ENCODE results near the gene PCBP2.
A peak's percentile ranks its signal among the peaks of the same experiment; 100 is the strongest.
"Not testable (repeated sequence)": the region's sequence is repeated elsewhere in the genome, so short reads cannot be mapped to it uniquely, and the experiment has no call there.

PCBP2 gene

DNA sequence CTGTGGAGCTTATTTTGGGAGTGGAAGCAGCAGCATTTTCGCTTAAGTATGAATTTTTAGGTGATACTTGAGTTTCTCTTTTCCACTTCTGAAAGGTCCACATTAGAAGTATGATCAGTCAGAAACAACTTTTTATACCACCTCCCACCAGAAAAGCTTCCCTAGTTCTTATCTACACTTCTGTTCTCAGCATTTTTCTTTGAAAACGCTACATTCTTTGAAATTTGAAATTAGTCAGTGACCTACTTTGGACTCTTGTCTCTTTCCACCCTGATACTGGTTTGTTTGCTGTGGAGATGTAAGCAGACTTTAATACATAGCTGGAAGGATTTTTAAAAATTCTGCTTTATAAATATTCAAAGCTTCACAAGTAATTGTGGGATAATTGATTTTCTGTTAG, 22.2 kb downstream of the PCBP2 start:
- DNase-seq = no peak

DNA sequence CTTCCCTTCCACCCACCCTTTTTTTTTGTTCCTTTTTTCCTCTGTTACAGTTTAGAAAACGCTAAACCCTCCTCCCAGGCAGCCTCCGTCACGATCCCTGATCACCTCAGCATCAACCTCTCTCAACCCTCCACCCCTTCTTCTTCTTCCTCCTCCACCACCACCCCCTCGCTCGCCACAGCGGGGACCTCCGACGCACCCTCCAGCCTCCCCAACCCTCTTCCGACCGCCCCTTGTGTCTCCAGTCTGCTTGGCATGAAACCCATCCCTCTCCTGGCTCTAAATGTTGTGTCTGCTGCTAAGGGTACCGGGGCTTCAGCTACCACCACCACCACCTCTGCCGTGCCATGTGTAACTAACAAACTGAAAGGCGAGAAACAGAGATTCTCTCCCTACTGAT, 22.9 kb downstream of the PCBP2 start:
- no peak for DNase-seq

DNA sequence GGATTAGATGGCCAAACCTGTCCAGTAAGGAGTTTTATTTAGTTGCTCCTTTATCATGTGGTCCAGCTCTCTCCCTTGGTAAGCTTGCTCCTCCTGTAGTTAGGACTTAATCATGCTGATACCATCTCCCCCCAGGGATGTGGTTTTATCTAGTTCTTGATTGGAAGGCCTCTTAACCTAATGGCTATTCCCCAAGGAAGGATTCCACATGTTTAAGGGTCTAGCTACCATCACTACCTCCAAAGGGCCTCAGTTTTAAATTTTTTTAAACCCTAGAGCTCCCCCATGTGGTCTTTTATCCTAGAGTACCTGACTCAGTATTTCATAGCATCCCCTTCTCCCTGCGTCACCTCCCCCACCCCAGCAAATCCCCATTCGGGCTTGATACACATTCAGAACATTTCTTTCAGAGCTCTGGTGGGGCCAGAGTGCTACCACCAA, 24.9 kb downstream of the PCBP2 start:
- no peak for DNase-seq

DNA sequence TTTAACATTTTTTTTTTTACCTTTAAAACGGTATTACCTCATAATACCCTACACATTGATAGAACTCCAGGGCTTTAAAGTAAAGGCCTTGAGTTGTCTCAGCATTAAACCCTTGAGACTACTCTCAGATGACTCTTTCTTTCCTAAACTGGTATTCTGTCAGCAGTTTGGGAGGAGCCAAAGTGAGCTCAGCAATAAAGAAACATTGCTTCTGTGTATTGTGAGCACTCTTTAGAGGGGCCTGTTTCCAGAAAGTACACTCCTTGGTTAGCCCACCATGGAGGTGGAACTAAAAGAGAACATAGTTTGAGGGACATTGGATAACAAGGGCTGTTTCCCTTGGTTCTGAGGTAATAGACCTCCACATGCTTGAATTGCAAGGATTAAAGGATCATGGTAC, 27.0 kb downstream of the PCBP2 start:
- DNase-seq = no peak

DNA sequence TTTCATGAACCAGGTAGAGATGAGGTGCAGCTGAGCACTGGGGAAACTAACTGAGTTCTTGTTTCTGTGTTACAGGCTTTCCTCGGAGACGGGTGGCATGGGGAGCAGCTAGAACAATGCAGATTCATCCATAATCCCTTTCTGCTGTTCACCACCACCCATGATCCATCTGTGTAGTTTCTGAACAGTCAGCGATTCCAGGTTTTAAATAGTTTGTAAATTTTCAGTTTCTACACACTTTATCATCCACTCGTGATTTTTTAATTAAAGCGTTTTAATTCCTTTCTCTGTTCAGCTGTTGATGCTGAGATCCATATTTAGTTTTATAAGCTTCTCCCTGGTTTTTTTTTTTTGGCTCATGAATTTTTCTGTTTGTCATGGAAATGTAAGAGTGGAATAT, 27.4 kb downstream of the PCBP2 start:
- DNase-seq = no peak

DNA sequence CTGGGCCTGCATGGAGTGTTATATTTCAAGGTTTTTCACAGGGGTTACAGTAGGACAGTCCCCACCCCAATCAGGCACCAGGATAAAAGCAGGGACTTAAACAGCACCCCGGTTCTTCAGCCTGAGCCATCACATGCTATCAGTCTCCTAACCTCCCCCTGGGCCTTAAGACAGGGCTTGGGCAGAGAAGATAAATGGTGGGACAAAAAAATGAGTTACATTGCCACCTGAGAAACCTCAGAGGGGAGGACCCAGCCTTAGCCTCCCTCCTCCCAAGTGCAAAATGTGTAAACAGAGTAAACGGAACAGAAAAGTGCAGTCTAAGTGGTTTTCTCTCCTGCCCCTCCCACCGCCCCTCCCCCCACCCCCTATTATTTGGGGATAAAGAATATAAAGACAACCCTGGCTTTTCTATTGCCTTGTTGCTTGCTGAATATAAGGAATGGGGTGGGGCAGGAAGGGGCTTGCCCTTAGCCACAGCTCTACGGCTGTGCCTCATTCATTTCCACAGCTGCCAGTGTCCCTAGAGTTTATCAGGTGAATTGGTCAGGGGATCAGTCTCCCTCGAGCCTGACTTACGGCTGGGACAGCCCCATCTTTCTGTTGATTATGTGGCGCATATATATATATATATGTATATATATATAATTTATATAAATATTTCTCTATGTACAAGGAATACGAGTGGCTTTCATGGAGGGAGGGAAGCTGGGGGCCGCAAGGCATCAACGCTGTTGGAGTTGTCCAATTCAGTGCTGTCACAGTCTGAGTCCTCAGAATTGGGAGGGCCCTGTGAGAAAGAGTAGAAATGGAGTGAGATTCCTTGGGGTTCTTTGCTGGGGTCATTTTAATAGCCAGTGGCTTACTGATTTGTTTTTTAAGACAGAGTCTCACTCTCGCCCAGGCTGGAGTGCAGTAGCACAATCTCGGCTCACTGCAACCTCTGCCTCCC, 28.9 kb downstream of the PCBP2 start:
- no peak for DNase-seq

DNA sequence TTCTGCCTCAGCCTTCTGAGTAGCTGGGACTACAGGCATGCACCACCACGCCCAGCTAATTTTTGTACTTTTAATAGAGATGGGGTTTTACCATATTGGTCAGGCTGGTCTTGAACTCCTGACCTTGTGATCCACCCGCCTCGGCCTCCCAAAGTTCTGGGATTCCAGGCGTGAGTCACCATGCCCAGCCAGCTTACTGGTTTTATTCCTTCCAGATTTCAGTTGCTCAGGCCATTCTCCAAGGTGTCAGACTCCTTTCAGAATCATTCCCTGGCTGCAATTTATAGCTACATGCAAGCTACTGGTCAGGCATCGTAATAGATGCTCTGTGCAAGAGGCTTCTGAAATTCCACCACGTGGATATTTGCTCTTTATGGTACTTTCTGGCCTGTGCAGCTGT, 29.6 kb downstream of the PCBP2 start:
- not testable (repeated sequence) for DNase-seq

DNA sequence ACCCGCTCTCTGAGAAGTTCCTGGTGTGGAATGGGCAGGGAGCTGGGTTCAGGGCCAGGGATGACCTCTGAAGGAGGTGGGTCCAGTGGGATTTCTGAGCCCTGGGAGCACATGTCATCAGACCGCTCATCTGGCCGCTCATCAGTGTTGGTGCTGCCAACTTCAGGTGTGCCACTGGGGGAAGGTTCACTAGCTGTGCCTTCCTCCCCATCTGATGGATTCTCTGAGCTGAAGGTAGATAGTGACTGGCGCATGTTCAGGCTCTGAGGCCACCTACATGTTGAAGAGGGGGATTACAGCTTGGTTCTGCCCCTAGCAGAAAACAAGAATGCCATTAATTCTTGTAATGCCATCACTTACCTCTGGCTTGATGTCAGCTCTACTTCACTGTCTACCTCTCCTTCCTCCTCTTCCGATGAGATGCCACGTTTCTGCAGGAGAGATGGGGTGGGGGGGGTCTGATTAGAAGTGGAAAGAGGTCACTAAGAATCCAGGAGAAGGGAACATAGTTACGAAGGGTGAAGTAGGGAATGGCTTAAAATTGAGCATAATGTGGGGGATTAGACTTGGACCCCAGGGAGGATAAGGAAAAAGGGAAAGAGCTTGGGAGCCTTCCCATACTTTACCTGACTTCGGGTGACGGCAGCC, 30.2 kb downstream of the PCBP2 start:
- DNase-seq = no peak

DNA sequence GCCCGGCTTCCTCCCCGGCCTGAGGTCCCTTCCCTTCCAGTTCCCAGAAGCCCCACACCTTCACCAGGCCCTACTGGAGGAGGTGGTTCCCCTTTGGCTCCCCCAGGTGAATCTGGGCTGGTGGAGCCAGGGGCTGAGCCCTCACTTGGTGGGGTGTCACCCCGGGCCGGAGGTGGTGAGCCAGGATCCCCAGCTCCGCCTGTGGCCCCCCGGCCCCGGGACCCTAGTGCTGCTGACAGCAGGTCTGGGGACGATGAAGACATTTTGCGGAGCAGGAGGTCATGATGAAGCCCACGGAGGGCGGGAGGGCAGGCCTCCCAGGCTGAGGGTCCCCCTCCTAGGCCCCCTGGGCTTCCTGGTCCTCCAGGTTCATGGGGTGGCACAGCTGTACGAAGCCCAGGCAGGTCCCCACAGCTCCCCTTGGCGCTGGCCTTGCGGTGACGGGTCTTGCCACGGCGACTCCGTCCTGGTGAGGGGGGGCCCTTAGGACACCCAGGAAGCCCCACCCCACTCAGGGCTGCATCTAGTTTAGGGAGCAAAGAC, 30.8 kb downstream of the PCBP2 start:
- DNase-seq = no peak

DNA sequence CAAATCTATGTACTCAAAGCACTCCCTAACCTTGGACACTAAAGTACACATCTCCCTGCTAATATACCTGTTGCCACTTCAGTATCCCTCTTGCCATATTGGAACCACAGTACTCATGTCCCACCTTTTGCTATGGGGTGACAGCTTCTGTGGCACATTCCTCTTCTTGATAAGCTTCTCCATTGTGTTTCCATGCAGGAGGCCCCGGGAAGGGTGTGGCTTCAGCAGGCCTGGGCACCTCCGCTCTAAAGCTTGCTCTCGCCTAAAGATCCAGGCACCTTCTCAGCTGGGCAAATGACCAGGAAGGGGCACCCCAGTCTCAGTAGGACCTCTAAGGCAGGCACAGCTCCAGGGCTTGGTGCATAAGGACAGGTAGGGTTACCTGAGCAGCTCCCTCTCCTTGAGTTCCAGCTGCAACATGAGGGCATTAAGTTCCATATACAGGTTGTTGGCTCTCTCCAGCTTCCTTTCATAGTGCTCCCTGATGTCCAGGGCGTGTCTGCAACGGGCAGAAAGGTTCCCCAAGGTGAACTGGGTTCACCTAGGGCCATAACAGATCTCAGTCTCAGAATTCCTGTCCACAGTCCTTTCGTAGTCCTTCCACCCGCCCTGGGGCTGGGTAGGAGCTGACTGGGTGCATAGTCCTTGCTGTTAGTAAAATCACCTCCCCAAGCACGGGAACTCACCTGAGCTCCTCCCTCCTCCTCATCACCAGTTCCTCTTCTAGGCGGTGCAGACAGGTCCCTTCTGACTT, 31.5 kb downstream of the PCBP2 start:
- DNase-seq = no peak

DNA sequence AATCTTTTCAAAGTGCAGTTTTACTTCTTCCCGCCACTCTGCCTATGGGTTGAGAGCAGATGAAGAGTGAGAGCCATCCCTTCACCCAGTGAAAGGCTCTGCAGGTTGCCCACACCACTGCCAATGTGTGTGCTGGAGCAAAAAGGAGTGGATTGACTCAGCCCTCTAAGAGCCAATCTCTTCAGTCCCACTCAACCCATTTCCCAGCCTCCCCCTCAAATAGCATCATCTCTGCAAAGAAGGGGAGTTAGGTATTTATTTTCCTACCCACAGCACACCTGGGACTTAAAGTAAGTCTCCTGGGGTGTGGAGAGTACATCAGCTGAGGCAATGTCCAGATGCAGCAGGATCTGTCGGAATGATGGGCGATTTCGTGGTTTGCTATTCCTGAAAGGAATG, 32.1 kb downstream of the PCBP2 start:
- DNase-seq = no peak

DNA sequence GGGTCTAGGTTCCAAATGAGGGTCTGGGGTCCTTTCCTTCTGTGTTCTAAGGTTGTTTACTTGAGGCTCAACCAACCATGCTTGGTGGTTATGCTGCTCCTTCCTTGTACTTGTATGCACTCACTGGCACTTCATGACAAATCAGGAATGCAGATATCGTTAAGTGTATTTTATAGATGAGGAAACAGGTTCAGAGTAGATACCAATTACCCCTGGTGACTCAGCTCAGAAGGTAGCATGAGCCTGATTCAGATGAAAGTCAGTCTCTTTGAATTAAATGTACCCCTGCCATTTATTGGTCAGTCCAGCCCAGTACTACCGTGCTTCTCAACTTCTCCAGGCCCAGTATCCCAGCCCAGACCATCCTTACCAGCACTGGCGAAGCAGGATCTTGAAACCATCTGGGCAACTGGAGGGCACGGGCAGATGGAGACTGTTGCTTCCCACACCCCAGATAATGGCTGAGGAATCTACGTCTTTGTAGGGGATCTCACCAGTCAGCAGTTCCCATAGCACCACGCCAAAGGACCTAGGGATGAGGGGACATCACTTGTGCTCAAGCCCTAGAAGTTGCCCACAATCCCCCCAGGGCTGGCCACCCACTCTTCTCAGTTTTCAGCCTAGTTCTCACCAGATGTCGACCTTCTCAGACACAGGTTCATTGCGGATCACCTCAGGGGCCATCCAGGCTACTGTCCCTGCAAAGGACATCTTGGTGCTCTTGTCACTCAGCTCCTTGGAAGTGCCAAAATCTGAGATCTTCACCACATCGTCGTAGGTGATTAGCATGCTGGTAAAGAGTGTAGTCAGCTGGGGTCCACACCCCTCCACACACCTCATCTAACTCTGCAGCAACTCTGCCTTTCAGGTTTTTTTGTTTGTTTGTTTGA, 33.0 kb downstream of the PCBP2 start:
- no peak for DNase-seq

DNA sequence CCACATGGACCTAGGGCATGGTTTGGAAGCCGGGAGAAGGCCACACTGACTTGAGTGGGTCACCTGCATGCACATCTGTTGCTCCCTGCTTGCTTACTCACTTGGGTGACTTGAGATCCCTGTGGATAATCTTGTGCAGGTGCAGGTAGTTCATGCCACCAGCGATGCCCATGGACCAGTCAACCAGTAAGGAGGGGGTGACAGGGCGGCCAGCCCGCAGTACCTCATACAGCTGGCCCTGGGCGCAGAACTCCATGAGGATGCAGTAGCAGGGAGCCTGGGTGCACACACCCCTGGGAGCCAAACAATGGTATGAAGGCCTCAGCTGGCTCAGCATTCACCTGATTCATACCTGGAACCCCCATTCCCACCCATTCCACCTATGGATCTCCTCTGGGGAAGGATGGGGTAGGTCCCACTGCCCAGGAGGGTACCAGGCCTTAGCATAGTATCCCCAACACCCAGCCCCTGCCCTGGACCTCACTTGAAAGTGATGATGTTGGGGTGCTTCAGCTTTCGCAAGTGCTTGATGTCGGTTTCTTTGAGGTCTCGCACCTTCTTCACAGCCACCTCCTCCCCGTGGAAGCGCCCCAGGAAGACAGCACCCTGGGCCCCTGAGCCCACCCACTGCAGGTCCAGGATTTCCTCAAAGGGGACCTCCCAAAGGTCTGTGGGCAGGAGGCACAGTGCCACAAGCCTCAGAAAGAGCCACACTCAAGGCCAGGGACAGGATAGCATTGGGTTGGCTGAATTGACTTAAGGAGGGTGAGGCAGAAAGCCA, 34.2 kb downstream of the PCBP2 start:
- no peak for DNase-seq

DNA sequence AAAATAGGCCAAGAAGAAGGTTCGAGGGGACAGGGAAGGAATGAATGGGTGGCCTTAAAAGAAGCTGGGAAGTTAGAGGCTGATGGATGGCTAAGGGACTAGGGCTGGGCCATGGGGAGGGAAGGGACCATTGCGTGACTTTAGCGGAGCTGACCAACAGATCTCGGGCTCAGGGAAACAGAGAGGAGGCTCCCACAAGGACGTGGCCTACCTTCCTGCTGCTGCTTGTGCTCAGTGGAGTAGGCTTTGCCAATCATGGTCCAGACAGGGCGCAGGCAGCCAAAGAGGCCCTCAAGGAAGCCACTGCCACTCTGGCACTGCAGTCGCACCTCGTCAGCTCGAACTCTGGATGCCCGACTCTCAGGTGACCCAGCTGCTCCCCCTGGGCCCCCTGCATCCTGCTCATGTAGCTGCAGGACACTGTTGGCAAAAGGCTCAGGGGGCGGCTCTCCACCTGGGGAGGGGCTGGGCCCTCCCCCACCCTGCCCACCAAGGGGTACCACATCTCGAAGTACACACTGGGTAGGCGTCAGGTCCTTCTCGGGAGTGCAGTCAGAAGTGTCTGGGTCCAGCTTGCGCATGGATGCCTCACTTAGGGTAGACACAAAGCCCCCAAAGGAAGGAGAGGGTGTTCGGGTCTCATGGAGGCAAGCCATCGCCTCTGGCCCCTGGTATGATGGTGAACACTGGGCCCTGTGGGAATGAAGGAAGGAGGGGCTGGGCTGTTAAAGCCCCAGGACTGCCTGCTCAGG, 35.0 kb downstream of the PCBP2 start:
- no peak for DNase-seq

DNA sequence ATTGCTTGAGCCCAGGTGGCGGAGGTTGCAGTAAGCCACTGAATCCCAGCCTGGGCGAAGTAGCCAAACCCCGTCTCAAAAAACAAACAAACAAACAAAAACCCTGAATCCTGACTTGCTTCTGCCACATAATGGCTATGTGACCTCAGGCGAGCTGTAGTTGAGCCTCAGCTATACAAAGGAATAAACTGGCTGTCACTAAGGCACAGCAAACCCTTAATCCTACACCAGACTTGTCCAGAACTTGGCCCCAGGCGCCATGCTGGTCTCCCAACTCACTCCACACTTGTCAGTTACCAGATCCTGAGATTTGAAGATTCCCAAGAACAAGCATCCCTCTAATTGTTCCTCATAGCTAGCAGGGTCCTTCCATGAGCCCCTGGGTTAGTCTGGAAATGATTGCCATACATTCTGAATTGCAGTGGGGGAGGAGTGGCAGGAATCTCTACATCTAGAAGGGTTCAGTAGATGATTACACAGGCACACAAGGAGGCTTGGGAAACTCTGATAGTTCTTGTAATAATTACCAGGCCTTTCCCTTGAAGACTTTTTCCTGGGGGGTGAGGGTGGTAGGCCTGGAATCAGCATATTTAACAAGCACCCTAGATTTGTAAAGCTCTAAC, 37.5 kb downstream of the PCBP2 start:
- DNase-seq = no peak

DNA sequence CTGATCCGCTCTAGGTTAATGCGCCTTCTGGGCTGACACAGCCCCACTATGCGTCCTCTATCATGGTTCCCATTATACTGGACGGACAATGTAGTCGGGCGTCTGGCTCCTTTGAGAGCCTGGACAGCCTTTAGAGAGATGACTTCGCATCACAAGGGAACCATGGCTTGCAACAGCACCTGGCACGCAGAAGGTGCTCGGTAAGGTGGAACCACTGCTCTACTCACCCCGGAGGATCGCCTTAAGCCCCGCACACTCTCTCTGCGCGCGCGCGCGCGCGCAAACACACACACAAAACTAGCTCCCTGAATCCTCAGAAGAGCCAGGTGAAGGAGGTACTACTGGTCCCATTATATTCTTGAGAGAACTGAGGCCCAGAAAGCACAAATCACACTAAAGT, 40.3 kb downstream of the PCBP2 start:
- no peak for DNase-seq

DNA sequence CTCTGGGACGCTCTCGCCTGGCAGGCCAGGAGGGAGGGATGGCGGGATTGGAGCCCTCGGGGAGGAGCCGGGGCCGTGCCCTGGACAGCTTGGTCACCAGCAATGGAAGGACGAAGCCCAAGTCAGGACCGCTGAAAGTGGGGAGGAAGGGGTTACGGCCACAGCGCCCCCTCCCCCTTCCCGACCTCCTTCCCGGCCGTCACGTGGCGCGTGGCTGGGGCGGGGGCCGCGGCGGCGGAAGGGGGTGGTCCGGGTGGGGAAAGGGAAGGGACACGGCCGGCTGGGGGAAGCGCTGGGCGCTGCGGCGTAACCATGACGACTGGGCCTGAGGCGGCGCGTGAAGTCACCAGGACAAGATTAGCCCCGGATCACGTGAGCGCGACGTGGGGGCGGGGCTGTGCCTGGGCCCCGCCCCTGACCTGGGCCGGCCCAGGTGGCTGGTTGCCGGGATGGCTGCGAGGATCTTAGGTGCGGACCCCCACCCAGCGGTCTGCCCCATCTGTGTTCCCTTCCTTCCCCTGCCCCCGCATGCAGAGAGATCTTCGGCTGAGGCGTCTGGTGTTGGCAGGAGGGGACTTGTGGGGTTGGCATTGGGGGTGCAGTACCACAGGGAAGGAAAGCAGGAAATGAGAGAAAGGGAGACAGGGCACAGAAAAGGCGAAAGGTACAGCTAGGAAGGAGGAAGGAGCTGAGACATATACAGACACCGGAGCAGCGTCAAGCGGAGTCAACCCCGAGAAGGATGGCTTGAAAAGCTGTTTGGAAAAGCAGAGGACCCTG, 41.1 kb downstream of the PCBP2 start:
- DNase-seq = peak; percentile 91

DNA sequence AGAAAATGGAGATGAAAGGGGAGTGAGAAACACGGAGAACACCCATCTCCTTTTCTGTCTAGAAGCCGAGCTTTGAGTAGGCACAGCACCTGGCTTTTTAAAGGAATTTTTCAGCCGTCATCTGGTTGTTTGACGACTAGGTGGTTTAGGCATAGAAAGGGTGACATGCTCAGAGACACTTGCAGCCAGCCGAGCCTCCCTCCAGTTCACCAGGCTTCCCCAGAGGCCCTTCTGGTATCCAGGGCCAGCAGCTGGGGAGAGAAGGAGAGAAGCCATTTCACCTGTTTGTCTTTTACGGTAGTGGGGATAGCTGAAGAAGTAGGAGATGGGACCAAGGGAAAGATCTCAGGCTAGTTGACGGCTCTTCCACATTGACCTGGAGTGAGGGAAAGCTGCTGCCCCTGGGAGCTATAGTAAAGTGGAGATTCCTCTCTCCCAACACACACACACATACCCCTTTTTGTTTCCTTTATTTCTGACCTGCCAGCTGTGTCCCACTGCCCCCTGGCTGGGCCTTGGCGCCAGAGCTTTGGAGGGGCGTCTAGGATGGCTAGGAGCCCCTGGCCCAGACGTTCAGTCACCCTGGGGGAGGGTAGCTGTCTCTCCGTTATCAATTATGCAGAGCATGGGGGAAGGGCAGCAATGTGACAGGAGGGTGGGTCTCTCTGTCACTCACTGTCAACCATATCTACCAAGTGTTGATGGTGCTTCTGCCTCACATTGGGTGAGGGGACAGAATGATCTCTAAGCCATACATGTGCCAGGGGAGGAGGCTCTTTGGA, 41.9 kb downstream of the PCBP2 start:
- DNase-seq = no peak

Data from CD4-positive, alpha-beta T cell treated with Interleukin-15 for 1 hour (primary cell).